ENCODE data around the gene OR10G3. TPM values are rescaled to one million over a fixed set of nuclear protein-coding genes. Genes with fewer than 3 reads are reported as not detected.

The OR10G3 gene
- total and polyA plus RNA-seq, 5 donors = not detected

- no peak for ATAC-seq
- intact Hi-C loops (cut with DNase I) = no loop called here
- H3K27me3 ChIP-seq (ENCODE audit: control insufficient read depth, insufficient read depth) = no peaks in the 10 kb centered on the region
- H3K4me3 ChIP-seq (ENCODE audit: low read length) = no peak overlapping the region
- no peaks in the 10 kb centered on the region for H3K9me3 ChIP-seq (ENCODE audit: control insufficient read depth, low read length)
- H3K4me1 ChIP-seq (ENCODE audit: control insufficient read depth, insufficient read depth, low read length) = peaks cover 4% of the 10 kb centered on the region
- 74% methylated on average over 2 of the region's 2 CpGs for WGBS
- DNase-seq = no peak
- H3K27ac ChIP-seq (ENCODE audit: low read length) = no peak overlapping the region
Measured at GRCh38 chr14:21521501-21521900, 58.4 kb downstream of the OR10G3 start.

GRCh38 chr14:21520767-21521166, 59.1 kb downstream of the OR10G3 start:
- no peaks in the 10 kb centered on the region for H3K9me3 ChIP-seq (ENCODE audit: control insufficient read depth, low read length)
- WGBS = 80% methylated on average over 1 of the region's 1 CpG
- no peak overlapping the region for H3K27ac ChIP-seq (ENCODE audit: low read length)
- peaks cover 4% of the 10 kb centered on the region for H3K4me1 ChIP-seq (ENCODE audit: control insufficient read depth, insufficient read depth, low read length)
- no peak for ATAC-seq
- H3K4me3 ChIP-seq (ENCODE audit: low read length) = no peak overlapping the region
- H3K27me3 ChIP-seq (ENCODE audit: control insufficient read depth, insufficient read depth) = no peaks in the 10 kb centered on the region
- intact Hi-C loops (cut with DNase I) = no loop called here
- DNase-seq = no peak

GRCh38 chr14:21518725-21519124, 61.2 kb downstream of the OR10G3 start:
- H3K27ac ChIP-seq (ENCODE audit: low read length) = no peak overlapping the region
- H3K4me1 ChIP-seq (ENCODE audit: control insufficient read depth, insufficient read depth, low read length) = no peaks in the 10 kb centered on the region
- H3K27me3 ChIP-seq (ENCODE audit: control insufficient read depth, insufficient read depth) = no peaks in the 10 kb centered on the region
- DNase-seq (no peak), ATAC-seq (no peak)
- no peak overlapping the region for H3K4me3 ChIP-seq (ENCODE audit: low read length)
- no peaks in the 10 kb centered on the region for H3K9me3 ChIP-seq (ENCODE audit: control insufficient read depth, low read length)
- WGBS = 78% methylated on average over 2 of the region's 2 CpGs
- intact Hi-C loops (cut with DNase I) = no loop called here

Other genes starting within 250 kb of the OR10G3 start
- 10 to 100 TPM; 33.7 to 38.7 (median 35.0) TPM for gene SUPT16H, start 196.1 kb downstream of the OR10G3 start, total RNA-seq
- gene SUPT16H, start 196.1 kb downstream of the OR10G3 start, polyA plus RNA-seq = 27.4 TPM
- gene CHD8, start 124.0 kb downstream of the OR10G3 start, total RNA-seq = 10 to 100 TPM; 34.8 to 40.6 (median 39.7) TPM
- 21.0 TPM for gene CHD8, start 124.0 kb downstream of the OR10G3 start, polyA plus RNA-seq
- gene RAB2B, start 103.1 kb downstream of the OR10G3 start, total RNA-seq = 10 to 100 TPM; 22.5 to 25.7 (median 24.5) TPM
- gene RAB2B, start 103.1 kb downstream of the OR10G3 start, polyA plus RNA-seq = 15.3 TPM
- gene TOX4, start 102.9 kb downstream of the OR10G3 start, total RNA-seq = 10 to 100 TPM; 66.0 to 82.2 (median 75.2) TPM
- 20.0 TPM for gene TOX4, start 102.9 kb downstream of the OR10G3 start, polyA plus RNA-seq
- 10 to 100 TPM; 25.8 to 30.3 (median 28.1) TPM for gene METTL3, start 68.7 kb downstream of the OR10G3 start, total RNA-seq
- gene METTL3, start 68.7 kb downstream of the OR10G3 start, polyA plus RNA-seq = 25.5 TPM
- 10 to 100 TPM in 3 of 4 donors, 1 to 10 TPM in 1; 6.8 to 16.1 (median 12.0) TPM for gene SALL2, start 53.7 kb downstream of the OR10G3 start, total RNA-seq
- 4.0 TPM for gene SALL2, start 53.7 kb downstream of the OR10G3 start, polyA plus RNA-seq
- not detected for gene OR10G2, start 54.9 kb upstream of the OR10G3 start, total RNA-seq
- not detected for gene OR10G2, start 54.9 kb upstream of the OR10G3 start, polyA plus RNA-seq
- not detected for gene OR4E2, start 73.8 kb upstream of the OR10G3 start, total RNA-seq
- not detected for gene OR4E2, start 73.8 kb upstream of the OR10G3 start, polyA plus RNA-seq
- not detected for gene OR4E1, start 93.7 kb upstream of the OR10G3 start, total RNA-seq
- gene OR4E1, start 93.7 kb upstream of the OR10G3 start, polyA plus RNA-seq = not detected

All from right cardiac atrium (tissue), 5 donors.